HUDEP-2 (cell line): ENCODE results near the gene NACC1.
"Not testable (repeated sequence)": the region's sequence is repeated elsewhere in the genome, so short reads cannot be mapped to it uniquely, and the experiment has no call there.

Experiments
- DNase-seq, 76 experiments: peaks; one replicate each; lab custom pipeline; 2025; ENCODE audit not compliant: unreplicated experiment in 76 of 76; lab: John Stamatoyannopoulos, UW

Gene NACC1

DNA sequence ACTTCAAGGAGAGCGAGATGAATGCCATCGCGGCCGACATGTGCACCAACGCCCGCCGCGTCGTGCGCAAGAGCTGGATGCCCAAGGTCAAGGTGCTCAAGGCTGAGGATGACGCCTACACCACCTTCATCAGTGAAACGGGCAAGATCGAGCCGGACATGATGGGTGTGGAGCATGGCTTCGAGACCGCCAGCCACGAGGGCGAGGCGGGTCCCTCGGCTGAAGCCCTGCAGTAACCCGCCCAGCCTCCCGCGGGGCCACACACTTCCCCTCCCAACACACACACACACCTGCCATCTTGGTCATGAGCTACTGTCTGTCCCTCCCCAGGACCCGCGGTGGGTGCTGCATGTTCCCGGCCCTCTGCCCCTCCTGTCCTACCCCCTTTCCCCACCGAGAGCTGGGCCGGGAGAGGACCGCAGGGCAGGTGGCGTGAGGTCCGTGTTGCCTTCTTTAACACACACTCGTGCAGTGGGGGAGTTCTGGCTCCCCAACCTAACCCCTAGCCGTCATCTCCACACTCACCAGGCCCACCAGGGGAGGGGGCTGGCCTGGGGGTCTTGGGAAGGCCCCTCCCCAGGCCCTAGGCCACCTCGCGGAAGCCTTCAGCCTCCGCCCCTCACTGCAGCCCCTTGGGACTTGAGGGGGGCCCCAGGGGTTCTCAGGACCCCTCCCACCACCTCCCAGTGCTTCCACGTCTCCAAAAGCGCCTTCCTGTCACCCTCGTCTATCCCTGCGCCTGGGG lies 20.3 kb downstream of the NACC1 start:
- DNase-seq, result no peak

- no peak for DNase-seq
Measured at GRCh38 chr19:13138916-13139198, 20.8 kb downstream of the NACC1 start.

DNA sequence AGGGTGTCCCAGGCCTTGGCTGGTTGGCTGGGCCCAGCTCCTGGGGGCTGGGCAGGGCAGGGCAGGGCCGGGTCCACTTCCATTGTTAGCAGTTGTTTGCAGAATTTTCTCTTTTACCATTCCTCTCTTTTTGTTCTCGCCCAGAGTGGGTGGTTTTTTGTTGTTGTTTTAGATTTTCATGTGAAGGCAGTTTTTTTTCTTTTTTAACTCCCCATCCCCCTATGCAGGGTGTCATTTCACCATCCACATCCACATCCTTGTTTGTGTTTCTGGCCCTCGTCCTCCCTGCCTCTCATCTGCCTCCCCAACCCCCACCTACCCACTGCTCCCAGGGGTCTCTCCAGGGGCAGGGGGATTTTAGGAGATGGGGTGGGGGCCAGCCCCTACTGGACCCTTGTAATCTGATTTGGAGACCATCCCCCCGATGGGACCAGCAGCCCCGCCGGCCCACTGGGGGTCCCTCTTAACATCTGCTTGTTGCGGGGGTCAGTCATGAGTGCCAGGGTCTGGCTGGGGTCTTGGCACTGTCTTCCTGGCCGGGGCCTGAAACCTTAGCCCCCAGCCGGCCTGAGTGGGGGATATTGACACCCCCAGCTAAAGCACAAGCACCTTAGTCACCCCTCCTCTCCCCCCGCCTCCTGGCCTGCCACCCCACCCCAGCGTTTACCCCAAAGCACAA lies 21.7 kb downstream of the NACC1 start:
- no peak for DNase-seq

- peak in 55 of 76 experiments; percentile 15 to 67 (median 43) for DNase-seq
Measured at GRCh38 chr19:13146763-13147563, 28.9 kb downstream of the NACC1 start.

DNA sequence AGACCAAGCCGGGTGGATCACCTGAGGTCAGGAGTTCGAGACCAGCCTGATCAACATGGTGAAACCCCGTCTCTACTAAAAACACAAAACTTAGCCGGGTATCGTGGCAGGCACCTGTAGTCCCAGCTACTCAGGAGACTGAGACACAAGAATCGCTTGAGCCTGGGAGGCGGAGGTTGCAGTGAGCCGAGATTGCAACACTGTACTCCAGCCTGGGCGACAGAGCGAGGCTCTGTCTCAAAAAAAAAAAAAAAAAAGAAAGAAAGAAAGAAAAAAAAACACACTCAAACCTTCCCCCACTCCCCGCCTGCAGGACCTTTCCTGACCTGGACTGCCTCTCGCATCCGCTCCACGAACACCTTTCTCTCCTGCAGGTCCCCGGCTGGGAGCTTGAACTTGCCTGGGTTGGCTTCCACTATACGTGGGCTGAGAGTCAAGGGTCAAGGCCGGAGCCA lies 31.1 kb downstream of the NACC1 start:
- DNase-seq, result not testable (repeated sequence)

GRCh38 chr19:13149628-13150186 lies 31.6 kb downstream of the NACC1 start:
- DNase-seq, result peak in 41 of 76 experiments; percentile 20 to 94 (median 48)

DNA sequence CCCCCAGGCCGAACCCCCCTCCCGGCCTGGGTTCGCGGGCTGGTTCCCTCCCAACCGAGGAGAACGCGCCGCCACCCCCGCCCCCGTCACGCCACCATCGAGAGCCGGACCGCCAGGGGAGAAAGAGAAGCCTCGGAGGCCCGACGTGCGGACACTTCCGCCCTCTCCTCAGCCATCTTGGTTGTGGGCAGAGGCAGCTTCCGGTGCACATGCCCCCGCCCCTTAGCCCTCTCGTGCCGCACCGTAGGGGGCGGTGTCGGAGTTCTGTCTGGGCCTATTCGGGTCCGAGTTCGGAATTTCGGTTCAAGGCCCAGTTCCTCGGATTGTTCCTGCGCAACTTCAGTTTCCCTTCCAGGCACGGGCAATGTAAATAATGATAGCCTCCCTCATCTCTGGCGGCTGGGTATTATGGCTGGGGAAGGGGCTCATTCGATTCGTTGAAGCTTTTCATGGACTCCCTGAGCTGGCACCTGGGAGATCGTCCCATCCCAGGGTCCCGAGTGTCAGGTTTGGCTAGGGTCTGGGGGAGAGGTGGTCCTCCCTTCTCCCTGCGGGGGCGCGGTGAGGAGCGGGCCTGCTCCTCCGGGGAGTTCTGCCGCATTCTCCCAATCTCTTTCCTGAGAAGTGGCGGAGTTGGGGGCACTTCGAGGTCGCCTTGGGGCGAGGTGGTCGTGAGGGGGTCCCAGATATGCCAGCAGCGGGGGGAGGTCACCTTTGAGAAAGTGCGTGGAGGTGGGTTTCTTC lies 32.3 kb downstream of the NACC1 start, which contains the start of the genes IER2 and STX10:
IER2 (plus strand) TSS at position 225 of the 744 bp plus-strand sequence. CDS start 2,776 bp downstream, outside the sequence.
STX10 (minus strand) TSS at position 189 of the 744 bp plus-strand sequence. CDS start 202 bp downstream, outside the sequence.
- peak in 74 of 76 experiments; percentile 85 to 99 (median 96) for DNase-seq

DNA sequence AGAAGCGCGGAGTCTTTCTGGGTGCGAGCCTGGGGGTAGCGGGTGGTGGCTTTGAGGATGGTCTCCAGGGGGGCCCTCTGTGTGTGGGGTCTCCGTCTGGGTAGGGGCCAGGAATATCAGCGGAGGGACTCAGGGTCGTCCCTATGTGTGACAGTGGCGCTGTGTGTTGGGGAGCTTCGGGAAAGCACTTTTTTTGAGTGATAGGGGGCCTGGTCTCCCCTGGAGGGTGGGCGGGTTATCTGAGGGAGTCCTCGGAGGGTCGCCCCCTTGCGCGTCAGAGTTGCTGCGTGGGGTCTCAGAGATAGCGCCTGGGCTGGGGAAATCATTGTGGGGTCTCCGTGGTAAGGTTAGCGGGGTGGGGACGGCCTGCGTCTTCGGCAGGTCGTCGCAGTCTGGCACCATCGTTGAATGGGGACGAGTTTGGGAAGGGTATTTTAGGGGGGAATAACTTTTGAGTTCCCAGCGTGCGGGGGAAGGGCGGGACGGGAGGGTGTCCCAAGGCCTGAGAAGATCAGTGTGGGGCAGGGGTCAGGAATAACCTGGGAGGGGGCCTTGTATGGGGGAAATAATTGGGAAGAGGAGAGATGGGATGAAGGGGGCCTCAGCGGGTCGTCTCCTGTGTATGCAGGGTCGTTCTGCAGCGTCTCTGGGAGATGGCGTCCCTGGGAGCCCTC lies 33.0 kb downstream of the NACC1 start:
- peak in 15 of 76 experiments; percentile 12 to 78 (median 53) for DNase-seq

- DNase-seq, result peak in 74 of 76 experiments; percentile 79 to 99 (median 96)
Measured at GRCh38 chr19:13151605-13152355, 33.7 kb downstream of the NACC1 start.

GRCh38 chr19:13152356-13152973 lies 34.4 kb downstream of the NACC1 start:
- peak in 5 of 76 experiments; percentile 49 to 97 (median 61) for DNase-seq

DNA sequence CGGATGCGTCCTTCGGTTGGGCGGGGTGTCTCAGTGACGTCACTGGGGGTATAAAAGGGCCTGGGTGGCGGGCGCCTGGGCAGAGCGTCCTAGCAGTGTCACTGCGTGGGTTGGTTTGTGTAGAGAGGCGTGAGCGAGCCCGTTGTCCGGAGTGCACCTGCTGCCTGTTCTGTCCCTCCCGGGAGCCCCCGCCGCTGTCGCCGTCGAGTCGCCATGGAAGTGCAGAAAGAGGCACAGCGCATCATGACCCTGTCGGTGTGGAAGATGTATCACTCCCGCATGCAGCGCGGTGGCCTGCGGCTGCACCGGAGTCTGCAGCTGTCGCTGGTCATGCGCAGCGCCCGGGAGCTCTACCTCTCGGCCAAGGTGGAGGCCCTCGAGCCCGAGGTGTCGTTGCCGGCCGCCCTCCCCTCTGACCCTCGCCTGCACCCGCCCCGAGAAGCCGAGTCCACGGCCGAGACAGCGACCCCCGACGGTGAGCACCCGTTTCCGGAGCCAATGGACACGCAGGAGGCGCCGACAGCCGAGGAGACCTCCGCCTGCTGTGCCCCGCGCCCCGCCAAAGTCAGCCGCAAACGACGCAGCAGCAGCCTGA lies 35.0 kb downstream of the NACC1 start:
- DNase-seq, result peak in 75 of 76 experiments; percentile 63 to 99 (median 96)

DNA sequence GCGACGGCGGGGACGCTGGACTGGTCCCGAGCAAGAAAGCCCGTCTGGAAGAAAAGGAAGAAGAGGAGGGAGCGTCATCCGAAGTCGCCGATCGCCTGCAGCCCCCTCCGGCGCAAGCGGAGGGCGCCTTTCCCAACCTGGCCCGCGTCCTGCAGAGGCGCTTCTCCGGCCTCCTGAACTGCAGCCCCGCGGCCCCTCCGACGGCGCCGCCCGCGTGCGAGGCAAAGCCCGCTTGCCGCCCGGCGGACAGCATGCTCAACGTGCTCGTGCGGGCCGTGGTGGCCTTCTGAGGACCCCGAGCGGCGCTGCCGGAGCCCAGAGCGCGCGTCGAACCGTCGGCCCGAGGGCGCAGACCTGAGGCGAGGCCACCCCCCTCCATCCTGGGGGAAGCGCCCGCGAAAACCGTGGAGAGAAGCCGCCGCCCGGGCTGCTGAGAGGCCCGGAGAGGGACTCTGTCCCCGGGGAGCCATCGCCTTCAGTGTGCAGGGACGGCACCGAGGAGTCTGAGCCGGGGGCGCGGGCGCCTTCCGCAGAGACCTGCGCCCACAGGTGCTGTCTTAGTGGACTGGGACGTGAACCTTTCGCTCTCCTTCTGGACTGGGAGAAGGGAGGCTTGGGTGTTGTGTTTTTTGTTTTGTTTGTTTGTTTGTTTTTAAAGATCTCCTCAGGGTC lies 35.6 kb downstream of the NACC1 start:
- DNase-seq, result peak in 36 of 76 experiments; percentile 14 to 71 (median 50)

DNA sequence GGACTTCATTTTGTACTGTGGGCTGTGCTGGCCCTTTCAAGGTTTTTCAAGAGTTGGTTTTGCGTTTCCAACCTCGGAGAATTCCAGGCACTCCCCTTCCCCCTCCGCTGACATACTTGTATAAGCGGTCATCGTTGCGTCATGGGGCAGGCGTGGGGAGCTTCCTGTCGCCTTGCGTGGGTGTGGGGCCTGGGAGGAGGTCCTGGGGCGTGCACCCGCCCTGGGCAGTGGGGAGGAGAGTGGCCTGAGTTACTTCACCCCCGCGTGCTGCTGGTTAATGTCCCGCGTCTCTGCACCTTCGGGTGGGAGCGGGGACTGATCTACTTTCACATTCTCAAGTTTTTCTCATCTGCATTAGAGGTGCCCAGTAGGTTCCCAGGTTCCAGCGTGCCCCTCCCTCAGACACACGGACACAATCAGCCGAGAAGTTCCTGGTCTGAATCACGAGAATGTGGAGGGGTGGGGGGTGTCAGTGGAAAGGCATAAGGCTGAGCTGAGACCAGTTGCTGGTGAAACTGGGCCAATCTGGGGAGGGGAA lies 36.2 kb downstream of the NACC1 start:
- DNase-seq, result peak in 69 of 76 experiments; percentile 27 to 90 (median 75)

DNA sequence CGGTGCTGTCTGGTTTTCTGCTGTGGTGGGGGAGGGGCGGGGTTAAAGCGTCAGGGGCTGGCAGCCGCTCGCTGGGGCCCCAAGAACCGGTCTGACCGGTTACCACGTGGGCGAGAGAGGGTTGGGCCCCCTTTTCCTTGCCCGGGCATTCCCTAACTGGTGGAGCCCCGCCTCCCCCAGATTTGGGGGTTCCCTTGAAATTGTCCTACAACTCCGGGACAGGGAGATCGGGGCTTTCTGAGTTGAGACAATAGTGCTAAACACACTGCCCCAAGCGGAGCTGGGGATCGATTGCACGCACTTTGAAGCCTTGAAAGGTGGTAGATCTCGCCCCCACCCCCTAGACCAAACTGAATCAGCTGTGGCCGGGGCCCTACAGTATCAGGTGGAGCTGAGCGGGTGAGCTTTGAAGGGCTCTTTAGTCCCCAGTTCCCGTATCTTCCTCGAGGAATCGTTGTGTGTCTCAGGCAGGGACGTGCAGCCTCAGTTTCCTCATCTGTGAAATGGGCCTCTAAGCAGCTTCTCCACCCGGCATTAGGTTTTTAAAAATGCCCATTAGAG lies 36.9 kb downstream of the NACC1 start:
- peak in 56 of 76 experiments; percentile 9 to 82 (median 52) for DNase-seq

DNA sequence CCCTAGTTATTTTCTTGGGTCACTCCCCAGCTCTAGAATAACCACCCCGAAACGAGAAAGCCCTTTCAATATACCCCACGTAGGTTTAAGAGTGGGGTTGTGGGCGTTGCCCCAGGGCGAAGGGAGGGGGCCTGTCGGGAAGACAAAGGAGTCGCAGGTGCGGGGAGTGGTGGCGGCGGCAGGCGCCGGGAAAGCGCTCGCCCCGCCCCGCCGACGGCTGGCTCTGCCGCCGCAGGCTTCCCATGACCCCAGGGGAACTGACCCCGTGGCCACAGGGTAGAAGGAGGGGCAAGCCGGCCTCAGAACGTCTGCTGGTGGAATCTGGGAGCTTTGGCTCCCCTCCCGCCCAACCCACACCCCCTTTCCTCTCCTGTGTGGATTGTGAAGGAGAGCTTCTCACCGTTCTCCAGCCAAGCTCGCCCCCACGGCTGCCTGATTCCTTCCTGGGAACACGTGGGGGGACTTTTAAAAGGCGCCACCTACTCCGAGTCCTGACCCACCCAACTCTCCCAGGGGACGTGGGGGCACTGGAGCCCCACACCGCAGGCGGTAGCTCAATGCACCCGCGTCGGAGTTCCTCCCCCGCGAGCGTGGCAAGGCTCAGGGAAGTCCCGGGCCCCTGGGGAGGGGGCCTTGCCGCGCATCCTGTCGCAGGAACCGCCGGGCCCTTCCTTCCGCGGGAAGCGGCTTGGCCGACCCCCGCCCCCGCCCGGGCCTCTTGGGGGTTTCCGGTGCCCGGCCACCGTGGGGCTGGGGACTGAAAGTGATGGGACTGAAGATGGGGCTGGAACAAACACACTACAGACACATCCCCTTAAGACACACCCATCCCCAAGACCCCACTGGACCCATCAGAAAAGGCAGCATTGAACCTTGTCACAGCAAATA lies 37.7 kb downstream of the NACC1 start:
- peak in 9 of 76 experiments; percentile 18 to 59 (median 31) for DNase-seq

DNA sequence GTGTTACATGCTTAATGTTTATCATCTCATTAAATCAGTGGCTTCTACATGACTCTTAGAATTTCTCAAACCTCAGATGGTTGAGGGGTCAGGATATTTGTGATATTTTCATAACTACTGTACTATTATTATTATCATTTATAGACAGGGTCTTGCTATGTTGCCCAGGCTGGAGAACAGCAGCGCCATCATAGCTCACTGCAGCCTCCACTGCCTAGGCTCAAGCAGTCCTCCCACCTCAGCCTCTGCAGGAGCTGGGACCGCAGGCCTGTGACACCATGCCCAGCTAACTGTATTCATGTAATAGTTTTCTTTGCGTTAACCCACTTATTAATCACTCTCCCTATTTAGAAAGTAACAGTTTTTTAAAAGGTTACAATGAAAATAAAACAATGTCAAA lies 41.6 kb downstream of the NACC1 start:
- DNase-seq, result no peak
